Astrocyte of the cerebellum (primary cell): ENCODE results near the gene GPC1.

ENCODE experiments used
- DNase-seq: peaks from one replicate; pipeline ENCODE4 v3.0.0-alpha.2; 2011; ENCODE audit warnings: low read depth
- H3K4me3 ChIP-seq: 2 replicates; pipeline ENCODE4 v1.5.1; 2011; ENCODE audit warnings: mild to moderate bottlenecking, low read depth, low read length, moderate library complexity
- in situ Hi-C: cut with HindIII; loops from 2 replicates; pipeline ENCODE4 v1.10.0; 2017; ENCODE audit warnings: low sequenced_read_pairs
- TF ChIP-seq, protein P1 (sequence below): IDR thresholded peaks from 2 replicates; pipeline ENCODE4 v1.5.1; 2012; ENCODE audit warnings: low read length, low read depth, moderate library complexity, mild to moderate bottlenecking; ENCODE audit errors: missing control alignments

Gene GPC1

GRCh38 chr2:240434728-240435456, 571 bp upstream of the GPC1 start:
- DNase-seq, result peak; percentile 55
- peak overlapping the region; percentile 50 for H3K4me3 ChIP-seq
- TF ChIP-seq, protein P1, sequence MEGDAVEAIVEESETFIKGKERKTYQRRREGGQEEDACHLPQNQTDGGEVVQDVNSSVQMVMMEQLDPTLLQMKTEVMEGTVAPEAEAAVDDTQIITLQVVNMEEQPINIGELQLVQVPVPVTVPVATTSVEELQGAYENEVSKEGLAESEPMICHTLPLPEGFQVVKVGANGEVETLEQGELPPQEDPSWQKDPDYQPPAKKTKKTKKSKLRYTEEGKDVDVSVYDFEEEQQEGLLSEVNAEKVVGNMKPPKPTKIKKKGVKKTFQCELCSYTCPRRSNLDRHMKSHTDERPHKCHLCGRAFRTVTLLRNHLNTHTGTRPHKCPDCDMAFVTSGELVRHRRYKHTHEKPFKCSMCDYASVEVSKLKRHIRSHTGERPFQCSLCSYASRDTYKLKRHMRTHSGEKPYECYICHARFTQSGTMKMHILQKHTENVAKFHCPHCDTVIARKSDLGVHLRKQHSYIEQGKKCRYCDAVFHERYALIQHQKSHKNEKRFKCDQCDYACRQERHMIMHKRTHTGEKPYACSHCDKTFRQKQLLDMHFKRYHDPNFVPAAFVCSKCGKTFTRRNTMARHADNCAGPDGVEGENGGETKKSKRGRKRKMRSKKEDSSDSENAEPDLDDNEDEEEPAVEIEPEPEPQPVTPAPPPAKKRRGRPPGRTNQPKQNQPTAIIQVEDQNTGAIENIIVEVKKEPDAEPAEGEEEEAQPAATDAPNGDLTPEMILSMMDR, result no peak
- in situ Hi-C loops, result no loop called here

DNA sequence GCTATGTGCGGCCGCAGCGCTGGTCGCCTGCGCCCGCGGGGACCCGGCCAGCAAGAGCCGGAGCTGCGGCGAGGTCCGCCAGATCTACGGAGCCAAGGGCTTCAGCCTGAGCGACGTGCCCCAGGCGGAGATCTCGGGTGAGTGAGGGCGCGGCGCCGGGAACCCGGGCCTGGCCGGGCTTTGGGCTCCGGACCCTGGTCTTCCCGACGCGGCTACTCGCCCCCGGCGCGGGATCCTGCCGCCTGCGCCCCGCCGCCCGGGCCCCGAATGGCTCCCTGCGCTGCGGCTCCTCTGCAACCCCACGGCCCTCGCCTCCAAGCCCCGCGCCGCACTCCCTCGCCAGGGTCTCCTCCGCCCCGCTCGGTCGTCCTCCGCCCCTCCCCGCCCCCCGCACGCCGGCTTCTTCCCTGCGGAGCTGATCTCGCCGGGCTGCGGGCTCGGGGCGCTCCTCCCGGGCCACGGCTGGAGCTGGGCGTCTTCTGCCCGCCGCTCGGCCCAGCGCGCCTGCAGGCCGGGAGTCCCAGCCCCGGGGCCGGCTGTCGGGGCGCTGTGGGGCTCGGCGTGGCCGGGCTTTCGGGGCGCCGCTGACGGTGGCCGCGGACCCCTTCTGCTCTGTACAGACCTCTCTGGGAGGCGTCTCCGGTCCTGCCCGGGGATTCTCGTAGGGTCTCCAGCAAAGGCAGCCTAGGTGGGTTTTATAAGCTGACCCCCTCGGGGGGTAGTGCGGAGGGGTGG, 652 bp downstream of the GPC1 start:
- DNase-seq, result no peak
- H3K4me3 ChIP-seq, result peak overlapping the region; percentile 50
- in situ Hi-C loops, result no loop called here
- TF ChIP-seq, protein P1, result no peak

- in situ Hi-C loops, result no loop called here
- peak overlapping the region; percentile 50 for H3K4me3 ChIP-seq
- TF ChIP-seq, protein P1, result no peak
- no peak for DNase-seq
These were observed 1.5 kb downstream of the GPC1 start for GRCh38 chr2:240436683-240437550.

GRCh38 chr2:240437551-240437860, 2.0 kb downstream of the GPC1 start:
- no peak for DNase-seq
- no peak overlapping the region for H3K4me3 ChIP-seq
- in situ Hi-C loops, result no loop called here
- TF ChIP-seq, protein P1, result no peak

GRCh38 chr2:240437861-240438809, 2.7 kb downstream of the GPC1 start:
- H3K4me3 ChIP-seq, result no peak overlapping the region
- in situ Hi-C loops, result no loop called here
- peak; percentile 15 for DNase-seq

More at GRCh38 chr2:240437861-240438809, 2.7 kb downstream of the GPC1 start:
- TF ChIP-seq, protein P1, result peak; percentile 95
